Trophoblast cell (in vitro differentiated cells and primary cell): ENCODE measurements around the gene MARVELD2.
A peak's percentile ranks its signal among the peaks of the same experiment; 100 is the strongest.

ENCODE experiments used
- DNase-seq, 2 donors: peaks; one replicate each; pipeline ENCODE4 v3.0.0-alpha.2; 2016
- H2AFZ ChIP-seq: 2 replicates; pipeline ENCODE4 v1.6.1; 2013; ENCODE audit warnings: low read length, moderate library complexity, mild to moderate bottlenecking; ENCODE audit not compliant: insufficient read depth, poor library complexity
- H2AK5ac ChIP-seq: 2 replicates; pipeline ENCODE4 v1.6.1; 2013; ENCODE audit warnings: mild to moderate bottlenecking, low read length
- H2BK120ac ChIP-seq: 2 replicates; pipeline ENCODE4 v1.6.1; 2013; ENCODE audit warnings: low read length, mild to moderate bottlenecking, moderate library complexity; ENCODE audit not compliant: insufficient read depth, poor library complexity
- H2BK12ac ChIP-seq: 2 replicates; pipeline ENCODE4 v1.6.1; 2013; ENCODE audit warnings: mild to moderate bottlenecking, low read length, moderate library complexity
- H2BK5ac ChIP-seq: 2 replicates; pipeline ENCODE4 v1.6.1; 2013; ENCODE audit warnings: low read length, low read depth, moderate library complexity, mild to moderate bottlenecking; ENCODE audit not compliant: poor library complexity
- H3K14ac ChIP-seq: 2 replicates; pipeline ENCODE4 v1.6.1; 2013; ENCODE audit warnings: mild to moderate bottlenecking, low read length
- H3K18ac ChIP-seq: 2 replicates; pipeline ENCODE4 v1.6.1; 2013; ENCODE audit warnings: mild to moderate bottlenecking, low read length
- H3K23ac ChIP-seq: 2 replicates; pipeline ENCODE4 v1.6.1; 2013; ENCODE audit warnings: low read length
- H3K27ac ChIP-seq: 2 replicates; pipeline ENCODE4 v1.5.1; 2013; ENCODE audit warnings: low read depth, mild to moderate bottlenecking, inconsistent platforms, low read length, moderate library complexity
- H3K27me3 ChIP-seq: 2 replicates; pipeline ENCODE4 v1.6.1; 2013; ENCODE audit warnings: inconsistent platforms, mild to moderate bottlenecking, low read length, moderate library complexity; ENCODE audit not compliant: insufficient read depth
- H3K36me3 ChIP-seq, 2 experiments: 1 replicate in 1 of 2; 2 replicates in 1 of 2; pipeline ENCODE4 v1.6.1; 2013; ENCODE audit warnings: low read length in 2 of 2, mild to moderate bottlenecking in 2 of 2, moderate library complexity in 1 of 2; ENCODE audit not compliant: insufficient read depth in 2 of 2, control insufficient read depth in 1 of 2
- H3K4ac ChIP-seq: 2 replicates; pipeline ENCODE4 v1.6.1; 2013; ENCODE audit warnings: low read depth, mild to moderate bottlenecking, low read length, moderate library complexity
- H3K4me1 ChIP-seq, 2 experiments: 1 replicate in 1 of 2; 2 replicates in 1 of 2; pipeline ENCODE4 v1.6.1; 2013; ENCODE audit warnings: low read length in 2 of 2, mild to moderate bottlenecking in 2 of 2, moderate library complexity in 1 of 2; ENCODE audit not compliant: insufficient read depth in 2 of 2, control insufficient read depth in 1 of 2
- H3K4me2 ChIP-seq: 2 replicates; pipeline ENCODE4 v1.6.1; 2013; ENCODE audit warnings: inconsistent platforms, mild to moderate bottlenecking, low read length, moderate library complexity
- H3K4me3 ChIP-seq: 2 replicates; pipeline ENCODE4 v1.5.1; 2013; ENCODE audit warnings: mild to moderate bottlenecking, low read depth, low read length, inconsistent platforms
- H3K79me1 ChIP-seq: one replicate; pipeline ENCODE4 v1.6.1; 2013; ENCODE audit warnings: low read length
- H3K79me2 ChIP-seq: 2 replicates; pipeline ENCODE4 v1.6.1; 2013; ENCODE audit warnings: low read length, mild to moderate bottlenecking; ENCODE audit not compliant: control insufficient read depth, insufficient read depth, poor library complexity
- H3K9ac ChIP-seq: 2 replicates; pipeline ENCODE4 v1.6.1; 2013; ENCODE audit warnings: mild to moderate bottlenecking, low read length
- H3K9me3 ChIP-seq: 2 replicates; pipeline ENCODE4 v1.6.1; 2013; ENCODE audit warnings: low read depth, mild to moderate bottlenecking, control low read depth, inconsistent platforms, low read length; ENCODE audit not compliant: insufficient read depth
- H4K12ac ChIP-seq: 2 replicates; pipeline ENCODE4 v1.6.1; 2013; ENCODE audit warnings: low read depth, mild to moderate bottlenecking, low read length, moderate library complexity
- H4K8ac ChIP-seq: 2 replicates; pipeline ENCODE4 v1.6.1; 2013; ENCODE audit warnings: low read depth, mild to moderate bottlenecking, low read length, moderate library complexity
- H4K91ac ChIP-seq: one replicate; pipeline ENCODE4 v1.6.1; 2013; ENCODE audit warnings: low read depth, mild to moderate bottlenecking, low read length, moderate library complexity
- WGBS: extraction: QIAGEN DNeasy Blood & Tissue Kit; methylation state at CpG from one replicate; pipeline ENCODE4 v1.1.7; 2013; ENCODE audit warnings: missing lambda C conversion rate; ENCODE audit not compliant: insufficient read length, insufficient coverage; ENCODE audit errors: extremely low coverage; 5-methylcytosine and 5-hydroxymethylcytosine counted together

The MARVELD2 gene

DNA sequence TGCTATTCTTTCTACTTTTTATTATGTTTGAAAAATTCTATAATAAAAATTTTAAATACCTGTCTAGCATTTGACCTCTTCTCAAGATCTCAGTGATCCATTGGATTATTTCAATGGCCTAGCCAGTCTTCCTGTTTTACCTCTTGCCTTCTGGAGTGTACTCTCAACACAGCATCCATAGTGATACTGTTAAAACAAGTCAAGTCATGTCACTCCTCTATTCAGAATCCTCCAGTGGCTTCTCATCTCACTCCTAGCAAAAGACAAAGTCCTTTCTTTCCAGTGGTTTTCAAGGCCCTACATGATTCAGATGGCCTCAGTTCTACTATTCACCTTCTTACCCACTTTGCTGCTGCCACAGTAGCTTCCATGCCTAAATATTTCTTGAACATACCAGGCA lies 1.8 kb downstream of the MARVELD2 start:
- Histone ChIP-seq H3K4ac (no peak overlapping the region), H2AK5ac (no peak overlapping the region), H2BK120ac (no peak overlapping the region), H4K12ac (no peak overlapping the region), H3K27ac (no peak overlapping the region), H3K9me3 (no peaks in the 10 kb centered on the region), H3K9ac (no peak overlapping the region), H4K91ac (no peak overlapping the region), H3K14ac (no peak overlapping the region), H3K27me3 (no peaks in the 10 kb centered on the region), H3K18ac (no peak overlapping the region), H2AFZ (no peak overlapping the region), H3K36me3 (peaks cover 7 to 13% of the 10 kb centered on the region in 2 experiments), H3K4me1 (peaks cover 0 to 6% of the 10 kb centered on the region in 2 experiments), H3K4me2 (no peak overlapping the region), H2BK12ac (no peak overlapping the region), H3K4me3 (no peak overlapping the region), H2BK5ac (no peak overlapping the region), H3K79me2 (peaks cover 4% of the 10 kb centered on the region), H3K79me1 (peaks cover 8% of the 10 kb centered on the region), H3K23ac (peak overlapping the region; percentile 37), H4K8ac (no peak overlapping the region)
- DNase-seq: no peak

DNA sequence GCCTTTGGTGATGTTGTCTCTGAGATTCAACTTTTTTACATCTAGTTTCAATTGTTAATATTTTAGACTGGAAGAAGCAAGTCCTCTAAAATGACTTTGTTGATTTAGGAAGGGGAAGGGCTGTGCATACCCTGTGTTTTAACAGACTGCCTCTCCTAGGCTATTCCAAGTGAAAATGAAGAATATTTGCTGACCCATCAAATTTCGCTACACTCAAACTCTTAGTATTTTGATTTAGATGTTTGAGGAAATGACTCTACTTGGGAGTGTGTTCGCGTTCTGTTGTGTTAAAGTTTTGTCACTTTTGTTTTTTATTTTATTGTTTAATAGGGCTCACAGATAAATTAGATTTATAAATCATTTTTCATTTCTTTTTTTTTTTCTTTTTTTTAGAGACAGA lies 3.6 kb downstream of the MARVELD2 start:
- Histone ChIP-seq H3K36me3 (peaks cover 7 to 15% of the 10 kb centered on the region in 2 experiments), H3K4me3 (no peak overlapping the region), H2BK120ac (no peak overlapping the region), H4K91ac (no peak overlapping the region), H2AFZ (no peak overlapping the region), H3K27me3 (no peaks in the 10 kb centered on the region), H3K4ac (no peak overlapping the region), H3K79me2 (peaks cover 4% of the 10 kb centered on the region), H3K23ac (no peak overlapping the region), H3K4me1 (peaks cover 0 to 6% of the 10 kb centered on the region in 2 experiments), H3K4me2 (no peak overlapping the region), H3K79me1 (peaks cover 8% of the 10 kb centered on the region), H2AK5ac (no peak overlapping the region), H2BK12ac (no peak overlapping the region), H3K9me3 (peaks cover 2% of the 10 kb centered on the region), H4K12ac (no peak overlapping the region), H2BK5ac (no peak overlapping the region), H3K9ac (no peak overlapping the region), H4K8ac (no peak overlapping the region), H3K18ac (no peak overlapping the region), H3K27ac (no peak overlapping the region), H3K14ac (no peak overlapping the region)
- no CpG with 5 or more reads among the region's 3 CpGs for WGBS
- DNase-seq: no peak

DNA sequence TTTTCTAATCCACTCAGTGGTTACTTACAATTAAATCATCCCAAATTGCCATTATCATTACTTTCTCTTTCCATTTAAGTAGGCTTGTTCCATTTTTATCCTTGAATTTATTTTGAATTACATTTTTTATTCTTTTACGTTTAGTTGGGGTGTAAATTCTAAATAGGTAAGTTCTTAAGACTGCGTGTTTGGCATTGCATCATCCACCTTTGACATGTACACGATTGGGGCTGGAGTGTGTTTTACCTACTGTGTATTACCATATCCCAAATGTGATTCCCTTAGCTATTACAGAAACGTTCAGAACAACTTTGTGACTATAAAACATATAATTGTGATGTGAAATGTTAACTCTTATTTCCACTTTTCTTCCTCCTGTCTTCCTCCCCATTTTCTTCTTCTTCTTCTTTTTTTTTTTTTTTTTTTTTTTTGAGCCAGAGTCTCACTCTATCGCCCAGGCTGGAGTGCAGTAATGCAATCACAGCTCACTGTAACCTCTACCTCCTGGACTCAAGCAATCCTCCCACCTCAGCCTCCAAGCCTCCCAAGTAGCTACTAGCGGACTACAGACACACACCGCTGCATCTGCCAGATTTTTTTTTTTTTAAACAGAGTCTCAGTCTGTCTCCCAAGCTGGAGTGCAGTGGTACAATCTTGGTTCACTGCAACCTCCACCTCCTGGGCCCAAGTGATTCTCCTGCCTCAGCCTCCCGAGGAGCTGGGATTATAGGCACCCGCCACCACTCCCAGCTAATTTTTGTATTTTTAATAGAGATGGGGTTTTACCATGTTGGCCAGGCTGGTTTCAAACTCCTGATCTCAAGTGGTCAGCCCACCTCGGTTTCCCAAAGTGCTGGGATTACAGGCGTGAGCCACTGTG lies 16.7 kb downstream of the MARVELD2 start:
- Histone ChIP-seq H3K18ac (no peak overlapping the region), H3K36me3 (peaks cover 12 to 15% of the 10 kb centered on the region in 2 experiments), H3K14ac (no peak overlapping the region), H2AK5ac (no peak overlapping the region), H2AFZ (no peak overlapping the region), H3K9me3 (no peaks in the 10 kb centered on the region), H3K4me3 (no peak overlapping the region), H3K27ac (no peak overlapping the region), H3K4me1 (no peaks in the 10 kb centered on the region), H3K9ac (no peak overlapping the region), H2BK5ac (no peak overlapping the region), H3K4me2 (no peak overlapping the region), H3K79me1 (no peaks in the 10 kb centered on the region), H2BK120ac (no peak overlapping the region), H3K23ac (no peak overlapping the region), H4K91ac (no peak overlapping the region), H3K4ac (no peak overlapping the region), H4K8ac (no peak overlapping the region), H2BK12ac (no peak overlapping the region), H3K79me2 (no peaks in the 10 kb centered on the region), H4K12ac (no peak overlapping the region), H3K27me3 (no peaks in the 10 kb centered on the region)
- WGBS: no CpG with 5 or more reads among the region's 11 CpGs
- DNase-seq: no peak

GRCh38 chr5:69432412-69433206 lies 17.7 kb downstream of the MARVELD2 start:
- Histone ChIP-seq H2AK5ac (no peak overlapping the region), H3K23ac (no peak overlapping the region), H3K27ac (no peak overlapping the region), H3K79me2 (no peaks in the 10 kb centered on the region), H3K18ac (no peak overlapping the region), H3K9me3 (no peaks in the 10 kb centered on the region), H3K4me2 (no peak overlapping the region), H4K91ac (no peak overlapping the region), H3K27me3 (no peaks in the 10 kb centered on the region), H3K4me3 (no peak overlapping the region), H2AFZ (no peak overlapping the region), H3K36me3 (peaks cover 12 to 16% of the 10 kb centered on the region in 2 experiments), H2BK5ac (no peak overlapping the region), H4K8ac (no peak overlapping the region), H3K4me1 (no peaks in the 10 kb centered on the region), H3K4ac (no peak overlapping the region), H3K9ac (no peak overlapping the region), H2BK12ac (no peak overlapping the region), H3K14ac (no peak overlapping the region), H3K79me1 (no peaks in the 10 kb centered on the region), H2BK120ac (no peak overlapping the region), H4K12ac (no peak overlapping the region)
- DNase-seq: peak in 1 of 2 donors; percentile 23
- WGBS: no CpG with 5 or more reads among the region's 8 CpGs
